HUDEP-2 (cell line): Measurements from ENCODE around the gene SNU13.
"Not testable (repeated sequence)": the region's sequence is repeated elsewhere in the genome, so short reads cannot be mapped to it uniquely, and the experiment has no call there.

Experiments
- DNase-seq, 76 experiments: peaks; one replicate each; lab custom pipeline; 2025; ENCODE audit not compliant: unreplicated experiment in 76 of 76; lab: John Stamatoyannopoulos, UW

The SNU13 gene

GRCh38 chr22:41688365-41689211, at the start of gene SNU13:
TSS of gene SNU13 (minus strand) at chr22:41688867. CDS start at chr22:41688796, 71 bp downstream.
- DNase-seq: peak in 74 of 76 experiments; percentile 38 to 89 (median 80)

GRCh38 chr22:41733241-41733640, 44.6 kb upstream of the SNU13 start:
- not testable (repeated sequence) for DNase-seq

- no peak for DNase-seq
These were observed 43.6 kb upstream of the SNU13 start for GRCh38 chr22:41732096-41732772.

- no peak for DNase-seq
These were observed 42.9 kb upstream of the SNU13 start for GRCh38 chr22:41731609-41732008.

GRCh38 chr22:41725510-41726110, 36.9 kb upstream of the SNU13 start:
- peak in 9 of 76 experiments; percentile 10 to 66 (median 24) for DNase-seq

- no peak for DNase-seq
These were observed 33.8 kb upstream of the SNU13 start for GRCh38 chr22:41722496-41722895.

- no peak for DNase-seq
These were observed 24.3 kb upstream of the SNU13 start for GRCh38 chr22:41713004-41713403.

- no peak for DNase-seq
These were observed 20.7 kb upstream of the SNU13 start for GRCh38 chr22:41709341-41709740.

- DNase-seq: no peak
These were observed 14.1 kb upstream of the SNU13 start for GRCh38 chr22:41702763-41703162.

GRCh38 chr22:41700108-41700364, 11.4 kb upstream of the SNU13 start:
- no peak for DNase-seq

- DNase-seq: peak in 68 of 76 experiments; percentile 22 to 92 (median 80)
These were observed 10.8 kb upstream of the SNU13 start, which contains the start of gene MEI1 for GRCh38 chr22:41699264-41700107. TSS of gene MEI1 (plus strand) at chr22:41699503. CDS start at chr22:41699539, 36 bp downstream.

GRCh38 chr22:41697126-41697775, 8.6 kb upstream of the SNU13 start:
- DNase-seq: peak in 73 of 76 experiments; percentile 7 to 97 (median 75)

GRCh38 chr22:41696703-41697102, 8.0 kb upstream of the SNU13 start:
- DNase-seq: no peak

- DNase-seq: no peak
These were observed 6.5 kb upstream of the SNU13 start for GRCh38 chr22:41695211-41695610.

- DNase-seq: no peak
These were observed 1.8 kb upstream of the SNU13 start for GRCh38 chr22:41690476-41690875.

- DNase-seq: peak in 7 of 76 experiments; percentile 9 to 38 (median 17)
These were observed 734 bp downstream of the SNU13 start for GRCh38 chr22:41687901-41688364.

- DNase-seq: not testable (repeated sequence)
These were observed 1.8 kb downstream of the SNU13 start for GRCh38 chr22:41686890-41687289.

- no peak for DNase-seq
These were observed 4.5 kb downstream of the SNU13 start for GRCh38 chr22:41684194-41684593.

- no peak for DNase-seq
These were observed 5.1 kb downstream of the SNU13 start for GRCh38 chr22:41683616-41684015.

- no peak for DNase-seq
These were observed 5.6 kb downstream of the SNU13 start for GRCh38 chr22:41683052-41683451.
